Renal cortical epithelial cell (primary cell): ENCODE results near the gene EMC1. TPM values are rescaled to one million over a fixed set of nuclear protein-coding genes. Genes with fewer than 3 reads are reported as not detected.
"Not testable (repeated sequence)": the region's sequence is repeated elsewhere in the genome, so short reads cannot be mapped to it uniquely, and the experiment has no call there.

ENCODE experiments used
- DNase-seq: peaks from one replicate; pipeline ENCODE4 v3.0.0-alpha.2; 2011; ENCODE audit warnings: low read depth
- total RNA-seq: library from RNA; depleted of rRNA; stranded (reverse); fragments of >200 nt; gene quantifications from 2 replicates; pipeline ENCODE4 v1.2.3, GENCODE V29; 2014

Gene EMC1
- total RNA-seq, 1 donor from 2014 or later = 65.7 TPM

DNA sequence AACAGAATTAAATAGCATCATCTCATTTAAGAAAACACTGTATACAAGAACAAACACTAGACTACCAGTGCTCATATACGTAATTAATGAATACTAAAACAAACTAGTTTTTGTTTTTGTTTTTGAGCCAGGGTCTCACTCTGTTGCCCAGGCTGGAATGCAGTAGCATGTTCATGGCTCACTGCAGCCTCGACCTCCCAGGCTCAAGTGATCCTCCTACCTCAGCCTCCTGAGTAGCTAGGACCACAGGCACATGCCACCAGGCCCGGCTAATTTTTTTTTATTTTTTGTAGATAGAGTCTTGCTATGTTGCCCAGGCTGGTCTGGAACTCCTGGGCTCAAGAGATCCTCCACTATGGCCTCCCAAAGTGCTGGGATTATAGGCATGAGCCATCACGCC lies 34.7 kb downstream of the EMC1 start:
- not testable (repeated sequence) for DNase-seq

DNA sequence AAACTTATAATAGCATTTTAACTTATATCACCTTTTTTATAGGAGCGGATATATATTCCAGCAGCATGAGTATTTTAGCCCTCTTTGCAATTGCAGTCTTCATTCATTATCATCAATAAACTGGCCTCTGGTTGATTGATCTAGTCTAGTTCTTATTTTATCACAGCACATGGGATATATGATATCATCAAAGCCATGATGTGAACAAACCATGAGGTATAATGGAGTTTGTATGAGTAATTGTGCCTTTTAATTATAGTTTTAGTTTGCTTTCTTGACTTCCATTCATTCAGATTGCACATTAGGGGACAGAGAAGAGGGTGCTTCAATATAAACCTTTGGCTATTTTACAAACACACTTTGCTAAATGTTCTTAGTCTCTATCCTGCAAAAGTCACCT lies 37.7 kb downstream of the EMC1 start:
- DNase-seq = no peak

DNA sequence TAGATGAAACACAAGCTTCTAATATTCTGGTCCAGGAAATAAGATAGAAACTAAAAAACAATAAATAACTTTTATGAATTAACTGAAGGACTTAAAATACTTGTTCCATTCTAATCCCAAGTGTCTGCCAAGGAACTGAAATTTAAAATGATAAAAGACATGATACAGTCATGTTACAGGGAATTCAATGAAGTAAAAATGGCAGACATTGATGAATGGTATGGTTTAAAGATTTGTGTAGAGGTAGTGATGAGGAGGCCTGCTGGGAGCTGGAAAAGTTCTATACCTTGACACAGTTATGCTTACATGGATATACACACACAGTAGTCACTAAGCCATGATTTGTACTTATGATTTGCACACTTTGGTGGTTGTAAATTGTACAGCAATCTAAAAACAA lies 39.2 kb downstream of the EMC1 start:
- no peak for DNase-seq

GRCh38 chr1:19210772-19211549 lies 40.4 kb downstream of the EMC1 start:
- peak; percentile 19 for DNase-seq

- DNase-seq = peak; percentile 84
Observed at GRCh38 chr1:19209990-19210771, 41.1 kb downstream of the EMC1 start, which contains the start of gene UBR4. Gene UBR4 (minus strand): TSS chr1:19210266. CDS start chr1:19210248, 18 bp downstream.

DNA sequence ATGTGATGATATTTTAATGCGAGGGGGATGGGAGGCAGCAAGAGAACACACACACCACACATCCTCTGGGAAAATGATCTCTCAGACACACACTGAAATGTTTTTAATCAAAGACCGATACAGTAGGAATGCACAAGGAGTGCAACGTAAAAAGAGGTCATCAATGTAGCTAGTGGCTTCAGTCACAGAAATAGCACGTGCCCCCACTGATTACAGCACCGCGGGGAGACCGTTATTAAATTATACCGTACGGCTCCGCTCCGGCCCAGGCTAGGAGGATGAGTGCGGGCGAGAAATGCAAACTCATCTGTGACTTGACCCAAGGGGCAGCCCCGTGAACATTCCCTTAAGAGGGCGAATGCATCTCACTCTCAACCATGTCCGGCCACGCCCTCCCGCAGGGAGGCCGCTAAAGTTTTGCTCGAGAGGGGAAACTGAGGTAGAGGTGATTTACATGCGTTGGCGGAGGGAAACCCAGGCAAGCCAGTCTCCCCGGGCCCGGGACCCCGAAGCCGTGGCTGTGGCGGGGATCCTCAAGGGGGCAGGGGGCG lies 41.8 kb downstream of the EMC1 start:
- peak; percentile 31 for DNase-seq

GRCh38 chr1:19208710-19209438 lies 42.5 kb downstream of the EMC1 start:
- peak; percentile 13 for DNase-seq

DNA sequence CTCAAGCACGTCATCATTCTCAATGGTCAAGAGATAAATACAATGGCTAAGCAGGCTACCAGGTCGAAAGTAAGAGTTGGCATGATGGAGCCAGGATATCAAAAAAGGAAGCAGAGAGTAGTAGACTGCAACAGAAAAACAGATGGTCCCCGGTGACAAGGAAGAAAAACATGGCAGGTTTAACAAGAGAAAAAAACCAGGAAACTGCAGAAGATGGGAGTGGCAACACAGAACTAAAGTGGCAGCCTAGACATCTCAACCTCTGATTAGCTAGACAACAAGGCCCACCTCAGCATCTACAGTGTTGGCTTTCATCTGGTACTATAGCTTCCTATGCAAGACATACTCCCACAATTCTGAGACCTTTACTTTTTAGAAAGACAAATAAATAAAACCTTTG lies 44.4 kb downstream of the EMC1 start:
- DNase-seq = no peak

DNA sequence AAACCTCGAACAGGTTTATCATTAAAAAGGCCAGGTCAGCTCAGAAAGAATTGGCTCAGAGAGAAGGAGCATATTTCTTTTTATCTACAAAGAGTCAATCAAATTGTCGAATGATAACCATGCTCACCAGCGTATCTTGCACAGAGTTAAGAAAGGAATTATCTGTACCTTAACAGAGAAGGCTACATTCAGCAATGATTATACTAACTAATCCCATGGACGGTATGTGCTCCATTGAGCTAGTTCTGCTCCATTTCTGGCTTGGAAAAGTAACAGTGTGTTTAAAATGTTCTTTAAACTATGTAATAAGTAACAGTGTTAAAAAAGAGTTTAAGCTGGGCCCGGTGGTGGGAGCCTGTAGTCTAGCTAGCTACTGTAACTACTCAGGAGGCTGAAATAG lies 45.5 kb downstream of the EMC1 start:
- DNase-seq = no peak

GRCh38 chr1:19205403-19205802 lies 45.9 kb downstream of the EMC1 start:
- DNase-seq = no peak

GRCh38 chr1:19204446-19205266 lies 46.7 kb downstream of the EMC1 start:
- DNase-seq = peak; percentile 9

DNA sequence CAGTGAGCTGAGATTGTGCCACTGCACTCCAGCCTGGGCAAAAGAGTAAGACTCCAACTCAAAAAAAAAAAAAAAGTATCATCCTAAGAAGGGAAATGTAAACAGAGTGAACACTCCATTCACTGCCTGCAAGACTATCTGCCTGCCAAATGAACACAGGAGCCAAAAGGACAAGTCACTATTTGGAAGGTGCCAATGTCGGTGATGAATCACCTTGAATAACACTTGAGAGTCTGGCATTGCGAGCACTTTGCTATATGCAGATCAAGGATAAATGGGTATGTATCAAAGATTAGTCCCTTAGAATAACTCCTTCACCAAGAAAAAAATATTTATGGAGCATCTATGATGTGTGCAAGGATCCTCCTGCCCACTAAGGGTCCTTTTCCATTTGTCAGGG lies 47.9 kb downstream of the EMC1 start:
- DNase-seq = peak; percentile 52

GRCh38 chr1:19202396-19202795 lies 48.9 kb downstream of the EMC1 start:
- no peak for DNase-seq

- no peak for DNase-seq
Observed at GRCh38 chr1:19199969-19200604, 51.2 kb downstream of the EMC1 start.

DNA sequence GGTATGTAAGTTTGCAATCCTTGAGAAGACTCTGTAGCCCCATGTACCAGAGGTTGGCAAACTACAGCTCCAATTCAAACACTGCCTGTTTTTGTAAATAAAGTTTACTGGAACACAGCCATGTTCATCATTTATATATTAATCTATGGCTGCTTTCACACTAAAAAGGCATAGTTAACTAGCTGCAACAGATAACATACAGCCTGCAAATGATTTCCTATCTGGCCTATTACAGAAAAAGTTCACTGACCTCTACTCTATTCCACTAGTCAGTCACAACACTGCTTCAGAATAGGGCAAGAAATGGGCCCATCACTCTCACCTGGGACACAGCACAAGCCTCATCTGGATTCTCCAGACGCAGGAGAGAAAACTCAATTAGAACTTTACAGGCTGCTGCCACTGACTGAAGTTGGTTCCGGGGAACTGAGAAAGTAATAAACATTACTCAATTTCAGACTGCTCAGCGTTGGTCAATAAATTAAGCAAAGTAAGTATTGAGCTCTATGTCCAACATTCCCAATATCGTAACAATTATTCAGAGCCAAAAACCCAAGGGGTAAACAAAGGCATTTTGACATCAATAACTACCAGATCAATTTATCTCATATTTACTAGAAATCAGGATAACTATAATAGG lies 51.9 kb downstream of the EMC1 start:
- no peak for DNase-seq

DNA sequence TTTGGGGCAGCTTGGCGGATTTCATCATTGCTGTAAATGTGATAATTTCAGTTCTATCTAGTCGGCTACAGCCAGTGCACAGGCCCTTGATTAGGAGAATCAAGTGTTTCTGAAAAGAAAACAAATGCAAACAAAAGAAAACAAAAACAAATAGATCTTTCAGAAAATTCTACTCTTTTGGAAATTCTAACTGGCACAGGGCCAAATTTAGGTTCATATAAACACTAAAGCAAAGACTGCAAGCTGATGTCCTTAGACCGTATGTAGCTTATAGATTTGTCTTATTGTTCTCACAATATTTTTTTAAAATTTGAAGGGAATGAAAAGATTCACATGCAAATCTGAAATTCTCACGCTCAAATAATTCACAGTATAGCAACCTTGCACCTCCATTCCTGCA lies 52.5 kb downstream of the EMC1 start:
- DNase-seq = no peak

GRCh38 chr1:19197845-19198244 lies 53.5 kb downstream of the EMC1 start:
- no peak for DNase-seq

- no peak for DNase-seq
Observed at GRCh38 chr1:19196331-19196730, 55.0 kb downstream of the EMC1 start.

- DNase-seq = no peak
Observed at GRCh38 chr1:19193004-19193403, 58.3 kb downstream of the EMC1 start.

DNA sequence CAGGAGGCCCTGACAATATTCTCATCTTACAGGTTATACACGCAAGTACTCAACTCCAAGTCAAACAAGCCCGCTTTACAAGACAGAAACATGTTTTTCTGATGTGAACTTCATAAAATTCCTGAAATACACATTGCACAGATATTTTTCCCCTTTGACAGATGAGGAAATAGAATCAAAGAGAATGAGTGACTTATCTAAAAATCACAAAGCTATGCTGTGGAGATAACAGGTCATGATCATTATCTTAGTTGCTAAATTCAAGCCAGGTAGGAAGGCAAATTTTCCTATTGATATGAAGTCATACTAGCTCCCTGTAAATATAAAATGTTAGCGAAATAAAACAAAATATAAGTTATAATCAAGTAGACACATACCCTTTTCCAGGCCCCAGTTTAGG lies 59.5 kb downstream of the EMC1 start:
- no peak for DNase-seq
